ENCODE measurements around the gene MARK2. TPM values are rescaled to one million over a fixed set of nuclear protein-coding genes. Genes with fewer than 3 reads are reported as not detected.

MARK2 gene
- total and polyA plus RNA-seq, 2 of the 8 experiments (the other 6 are each of a cell fraction or from before 2014, with no cell fraction given): 19.3 to 58.5 TPM

GRCh38 chr11:63903884-63904283, 65.0 kb downstream of the MARK2 start:
- H4K8ac ChIP-seq (ENCODE audit: extremely low read depth, insufficient read depth, low read length): no peak overlapping the region
- no peak overlapping the region for H3K23ac ChIP-seq (ENCODE audit: insufficient read length)
- H3K4me2 ChIP-seq (ENCODE audit: insufficient read depth in 1 of 2, low read depth in 2 of 2, low read length in 2 of 2): no peak overlapping the region
- peaks cover 11% of the 10 kb centered on the region for H3K79me1 ChIP-seq (ENCODE audit: low read depth, low read length)
- no peak overlapping the region for H2BK5ac ChIP-seq (ENCODE audit: low read depth, low read length)
- H3K79me2 ChIP-seq (ENCODE audit: control insufficient read depth in 1 of 2, insufficient read depth in 2 of 2, low read length in 2 of 2): no peaks in the 10 kb centered on the region
- H3K4ac ChIP-seq (replicated peaks; ENCODE audit: insufficient read length, low read depth, low read length): no peak overlapping the region
- no peak overlapping the region for H2AK5ac ChIP-seq (ENCODE audit: low read depth, low read length)
- H2BK120ac ChIP-seq (replicated peaks; ENCODE audit: low read depth, low read length): no peak overlapping the region
- H4K5ac ChIP-seq (ENCODE audit: insufficient read length, low read depth, low read length): no peak overlapping the region
- H3K23me2 ChIP-seq (ENCODE audit: low read depth, low read length): no peaks in the 10 kb centered on the region; the same call in 1 of the 2 replicates
- no peak for TF ChIP-seq BCL11A (IDR thresholded peaks at IDR 0.05; ENCODE audit: low read depth in 2 of 2, low read length in 2 of 2)
- no peak for TF ChIP-seq SRF (IDR thresholded peaks at IDR 0.05; ENCODE audit: low read depth, low read length)
- no peak for TF ChIP-seq CBX5 (IDR thresholded peaks at IDR 0.05; ENCODE audit: low read depth, low read length)
- TF ChIP-seq TAF1 (IDR thresholded peaks at IDR 0.05; ENCODE audit: low read depth, low read length): no peak
- no peak for TF ChIP-seq FOSL1 (IDR thresholded peaks at IDR 0.05; ENCODE audit: insufficient read depth, low read depth, low read length)
- no peak for TF ChIP-seq SIX5 (IDR thresholded peaks at IDR 0.05; ENCODE audit: low read depth, low read length)
- TF ChIP-seq JUN (IDR thresholded peaks at IDR 0.05; ENCODE audit: low read depth, low read length): no peak
- no peak for TF ChIP-seq EP300 (IDR thresholded peaks at IDR 0.05; ENCODE audit: borderline replicate concordance in 1 of 2, low read depth in 2 of 2, low read length in 2 of 2)
- TF ChIP-seq PHF8 (conservative IDR thresholded peaks at IDR 0.05; ENCODE audit: low read depth, low read length): no peak
- TF ChIP-seq HDAC6 (IDR thresholded peaks at IDR 0.05; ENCODE audit: low read depth, low read length): no peak
- TF ChIP-seq TCF12 (IDR thresholded peaks at IDR 0.05; ENCODE audit: low read depth, low read length): no peak
- TF ChIP-seq CHD1 (IDR thresholded peaks at IDR 0.05; ENCODE audit: low read depth, low read length): no peak
- no peak for TF ChIP-seq CTBP2 (IDR thresholded peaks at IDR 0.05; ENCODE audit: borderline replicate concordance, insufficient read depth, insufficient read length, low read length)
- TF ChIP-seq, protein P1, sequence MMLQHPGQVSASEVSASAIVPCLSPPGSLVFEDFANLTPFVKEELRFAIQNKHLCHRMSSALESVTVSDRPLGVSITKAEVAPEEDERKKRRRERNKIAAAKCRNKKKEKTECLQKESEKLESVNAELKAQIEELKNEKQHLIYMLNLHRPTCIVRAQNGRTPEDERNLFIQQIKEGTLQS (IDR thresholded peaks at IDR 0.05; ENCODE audit: insufficient read depth, low read depth, low read length): no peak
- WGBS, 2 experiments (ENCODE audit: extremely low coverage in 1 of 2, insufficient coverage in 1 of 2, insufficient read length in 1 of 2, insufficient replicate concordance in 2 of 2, low coverage in 1 of 2, low lambda C conversion rate in 2 of 2, missing lambda C conversion rate in 1 of 2): 94% methylated on average over 14 of the region's 14 CpGs; no CpG with 5 or more reads in 1 of the 2 experiments
- H3K9me3 ChIP-seq (ENCODE audit: insufficient read depth in 2 of 2, low read depth in 1 of 2, low read length in 1 of 2): no peaks in the 10 kb centered on the region
- H2AFZ ChIP-seq (ENCODE audit: low read length): no peak overlapping the region
- H3K9ac ChIP-seq (replicated peaks in 1 of 4; ENCODE audit: extremely low read depth in 1 of 4, low read depth in 3 of 4, low read length in 3 of 4): no peak overlapping the region
- FAIRE-seq: no peak
- peaks cover 5 to 11% of the 10 kb centered on the region in 2 experiments for H4K20me1 ChIP-seq (replicated peaks in 1 of 2; ENCODE audit: control insufficient read depth in 1 of 2, insufficient read depth in 2 of 2, low read length in 2 of 2)
- ChIA-PET POLR2A (ENCODE audit: partially characterized antibody) (interaction anchor here (3.5 kb wide), 1 partner anchor 15 kb away, joined by 14 read pairs; the partner anchor contains the start of gene RCOR2), CTCF (ENCODE audit: partially characterized antibody) (interaction anchor here (0.9 to 11.1 kb wide), 9 partner anchors 13 to 136 kb away, joined by 3 to 163 read pairs (median 4); partner anchors contain the start of gene MARK2)
- no peak overlapping the region for H2BK12ac ChIP-seq (ENCODE audit: low read depth, low read length)
- H3K27ac ChIP-seq (ENCODE audit: low read depth, low read length): no peak overlapping the region
- no peak overlapping the region for H3K56ac ChIP-seq (replicated peaks; ENCODE audit: insufficient read length, low read depth, low read length)
- peaks cover 0 to 31% (median 25%) of the 10 kb centered on the region in 4 experiments; a peak in 6 of 7 replicates for H3K4me1 ChIP-seq (replicated peaks in 1 of 4; ENCODE audit: control insufficient read depth in 3 of 4, insufficient read depth in 4 of 4, low read length in 3 of 4)
- no peak overlapping the region for H2BK15ac ChIP-seq (ENCODE audit: low read length)
- H4K91ac ChIP-seq (replicated peaks; ENCODE audit: insufficient read length, low read length): no peak overlapping the region
- no peak overlapping the region for H3K14ac ChIP-seq (ENCODE audit: insufficient read length)
- no peak overlapping the region for H2BK20ac ChIP-seq (ENCODE audit: low read length)
- H3K36me3 ChIP-seq (ENCODE audit: control insufficient read depth in 2 of 4, insufficient read depth in 4 of 4, low read length in 3 of 4): peaks cover 29 to 57% (median 44%) of the 10 kb centered on the region in 4 experiments
- no peak for DNase-seq (ENCODE audit: low read depth in 1 of 2, low spot score in 2 of 2)
- H3K27me3 ChIP-seq (replicated peaks in 1 of 4; ENCODE audit: control insufficient read depth in 3 of 4, extremely low read depth in 1 of 4, insufficient read depth in 3 of 4, low read length in 3 of 4): no peaks in the 10 kb centered on the region
- no peak overlapping the region for H3K18ac ChIP-seq (ENCODE audit: extremely low read depth, low read length)
- H3K4me3 ChIP-seq (ENCODE audit: extremely low read depth in 1 of 4, insufficient read depth in 2 of 4, low read depth in 3 of 4, low read length in 4 of 4): no peak overlapping the region
